HCT116 (cell line): ENCODE data around the gene SAMD1. TPM values are rescaled to one million over a fixed set of nuclear protein-coding genes. Genes with fewer than 3 reads are reported as not detected.
A peak's percentile ranks its signal among the peaks of the same experiment; 100 is the strongest.

Experiments
- ATAC-seq: fragments of 200-7000 bp; cut with Tn5 transposase; 2 replicates; pipeline ENCODE4 v1.9.1; 2020; ENCODE audit warnings: mild to moderate bottlenecking, moderate library complexity
- Bru-seq: library from RNA; stranded (reverse); fragments of 400-500 nt; gene quantifications from one replicate; lab custom pipeline; 2021; lab: Mats Ljungman, UMichigan
- BruChase-seq, 2 experiments: library from RNA; stranded (reverse); fragments of 400-500 nt; gene quantifications; one replicate each; lab custom pipeline; 2021; lab: Mats Ljungman, UMichigan
- BruUV-seq: library from RNA; stranded (reverse); fragments of 400-500 nt; replicated peaks from 2 replicates; lab custom pipeline; 2021; lab: Mats Ljungman, UMichigan
- CTCF ChIA-PET: fragments of 300-600 bp; sonication (Branson Sonifier 250); formaldehyde crosslinking; loops from one replicate; lab custom pipeline; 2021; ENCODE audit warnings: antibody characterized with exemption; lab: Charles Lee
- POLR2A ChIA-PET: fragments of 300-600, 350-600 bp; sonication (Branson Sonifier 250); formaldehyde crosslinking; loops from one replicate; lab custom pipeline; 2021; ENCODE audit warnings: antibody characterized with exemption; lab: Charles Lee
- RAD21 ChIA-PET, 2 experiments: fragments of 300-600 bp; sonication (Branson Sonifier 250); formaldehyde crosslinking; loops; one replicate each; lab custom pipeline; 2023; ENCODE audit warnings: low total read pairs in 2 of 2; ENCODE audit not compliant: uncharacterized antibody in 2 of 2, unreplicated experiment in 2 of 2, low non-redundant PET in 1 of 2; lab: Charles Lee
- DNase-seq: peaks from one replicate; pipeline ENCODE4 v3.0.0-alpha.2; 2010; ENCODE audit warnings: low read depth, low spot score
- H2AFZ ChIP-seq: fragments of 200-600 bp; shearing (Covaris generic), sonication (generic); 2 replicates; pipeline ENCODE4 v1.6.1; 2017; ENCODE audit warnings: low read depth, mixed run types, mixed read lengths, antibody characterized with exemption, low read length; ENCODE audit not compliant: poor library complexity, severe bottlenecking
- H3K27ac ChIP-seq: 2 replicates; pipeline ENCODE4 v1.5.1; 2012; ENCODE audit warnings: low read depth, low read length
- H3K27me3 ChIP-seq: fragments of 200-600 bp; sonication (generic); 2 replicates; pipeline ENCODE4 v1.6.1; 2016; ENCODE audit warnings: mixed run types, low read length, mixed read lengths; ENCODE audit not compliant: insufficient read depth
- H3K36me3 ChIP-seq, 2 experiments: fragments of 200-500 bp in 1 of 2; fragments of 200-600 bp in 1 of 2; sonication (Bioruptor generic) in 1 of 2; sonication (generic) in 1 of 2; 2 replicates each; pipeline versions ENCODE4 v1.5.1 to v1.6.1; 2014 to 2016; ENCODE audit warnings: low read length in 2 of 2, inconsistent platforms in 1 of 2, mixed read lengths in 1 of 2, mixed run types in 1 of 2; ENCODE audit not compliant: insufficient read depth in 2 of 2, control insufficient read depth in 1 of 2
- H3K4me1 ChIP-seq, 2 experiments: fragments of 200-600 bp in 1 of 2; sonication (generic) in 1 of 2; 2 replicates each; pipeline versions ENCODE4 v1.5.1 to v1.6.1; 2012 to 2017; ENCODE audit warnings: low read length in 2 of 2, inconsistent platforms in 1 of 2, mild to moderate bottlenecking in 1 of 2, mixed read lengths in 1 of 2, mixed run types in 1 of 2, moderate library complexity in 1 of 2; ENCODE audit not compliant: insufficient read depth in 2 of 2, control insufficient read depth in 1 of 2
- H3K4me2 ChIP-seq: fragments of 200-600 bp; sonication (generic); 2 replicates; pipeline ENCODE4 v1.6.1; 2017; ENCODE audit warnings: mixed run types, low read length, mixed read lengths
- H3K4me3 ChIP-seq, 2 experiments: fragments of 200-600 bp in 1 of 2; sonication (generic) in 1 of 2; replicated peaks in 1 of 2; 2 replicates each; pipeline ENCODE4 v1.5.1; 2011 to 2016; ENCODE audit warnings: low read length in 2 of 2, control low read depth in 1 of 2, low read depth in 1 of 2, mild to moderate bottlenecking in 1 of 2, mixed read lengths in 1 of 2, mixed run types in 1 of 2
- H3K79me2 ChIP-seq: fragments of 200-600 bp; sonication (generic); 2 replicates; pipeline ENCODE4 v1.6.1; 2017; ENCODE audit warnings: mild to moderate bottlenecking, mixed run types, low read length, moderate library complexity, mixed read lengths; ENCODE audit not compliant: insufficient read depth
- H3K9ac ChIP-seq: fragments of 200-600 bp; sonication (generic); 2 replicates; pipeline ENCODE4 v1.6.1; 2016; ENCODE audit warnings: low read length, mixed read lengths
- H3K9me2 ChIP-seq: fragments of 200-600 bp; sonication (generic), shearing (Covaris generic); 2 replicates; pipeline ENCODE4 v1.6.1; 2017; ENCODE audit warnings: mixed run types, mild to moderate bottlenecking, moderate library complexity; ENCODE audit not compliant: insufficient read depth
- H3K9me3 ChIP-seq, 2 experiments: fragments of 200-500 bp in 1 of 2; fragments of 200-600 bp in 1 of 2; sonication (Bioruptor generic) in 1 of 2; sonication (generic) in 1 of 2; 2 replicates each; pipeline ENCODE4 v1.6.1; 2014 to 2017; ENCODE audit warnings: low read length in 2 of 2, mixed read lengths in 2 of 2, inconsistent platforms in 1 of 2, low read depth in 1 of 2, mild to moderate bottlenecking in 1 of 2, mixed run types in 1 of 2, moderate library complexity in 1 of 2; ENCODE audit not compliant: control insufficient read depth in 1 of 2, insufficient read depth in 1 of 2
- H4K20me1 ChIP-seq: fragments of 200-600 bp; sonication (generic), shearing (Covaris generic); 2 replicates; pipeline ENCODE4 v1.6.1; 2017; ENCODE audit warnings: mixed run types, mild to moderate bottlenecking, moderate library complexity; ENCODE audit not compliant: insufficient read depth
- ELF1 ChIP-seq: IDR thresholded peaks from 2 replicates; pipeline ENCODE4 v1.6.1; 2012; ENCODE audit warnings: low read depth, borderline replicate concordance
- FOSL1 ChIP-seq: IDR thresholded peaks from 2 replicates; pipeline ENCODE4 v1.6.1; 2012; ENCODE audit warnings: low read depth
- intact Hi-C: fragments of 100-400 bp; cut with micrococcal nuclease; formaldehyde crosslinking; loops from 2 replicates; pipeline ENCODE4 v1.10.0; 2022
- long read RNA-seq: library from polyadenylated mRNA; unstranded; transcript quantifications from one replicate; pipeline ENCODE4 v2.0.0, GENCODE V29; 2021; ENCODE audit not compliant: unreplicated experiment
- polyA plus RNA-seq: library from polyadenylated mRNA; unstranded; fragments of >200 nt; gene quantifications from 2 replicates; pipeline ENCODE4 v1.2.1, GENCODE V29; 2012; ENCODE audit warnings: missing spikeins
- total RNA-seq: library from RNA; stranded (reverse); gene quantifications from one replicate; pipeline ENCODE4 v1.2.1, GENCODE V29; 2021; ENCODE audit not compliant: unreplicated experiment

SAMD1 gene
- total RNA-seq (62.9 TPM), Bru-seq, nascent RNA (percentile 48 among the genes with signal in this experiment), BruChase-seq, experiment 1, labeled RNA remaining after a 6-hour chase (percentile 84 among the genes with signal in this experiment), BruChase-seq, experiment 2, labeled RNA remaining after a 2-hour chase (percentile 62 among the genes with signal in this experiment)
- 36.9 and 39.2 TPM in 2 replicates for polyA plus RNA-seq
- long read RNA-seq, transcript SAMD1-202 (5 exons, 2,164 nt) = major isoform, 28 of 60 reads
- long read RNA-seq, partial matches to known transcripts = 5 of 60 reads
- long read RNA-seq, other reads (novel, unspliced or antisense) = 27 of 60 reads

DNA sequence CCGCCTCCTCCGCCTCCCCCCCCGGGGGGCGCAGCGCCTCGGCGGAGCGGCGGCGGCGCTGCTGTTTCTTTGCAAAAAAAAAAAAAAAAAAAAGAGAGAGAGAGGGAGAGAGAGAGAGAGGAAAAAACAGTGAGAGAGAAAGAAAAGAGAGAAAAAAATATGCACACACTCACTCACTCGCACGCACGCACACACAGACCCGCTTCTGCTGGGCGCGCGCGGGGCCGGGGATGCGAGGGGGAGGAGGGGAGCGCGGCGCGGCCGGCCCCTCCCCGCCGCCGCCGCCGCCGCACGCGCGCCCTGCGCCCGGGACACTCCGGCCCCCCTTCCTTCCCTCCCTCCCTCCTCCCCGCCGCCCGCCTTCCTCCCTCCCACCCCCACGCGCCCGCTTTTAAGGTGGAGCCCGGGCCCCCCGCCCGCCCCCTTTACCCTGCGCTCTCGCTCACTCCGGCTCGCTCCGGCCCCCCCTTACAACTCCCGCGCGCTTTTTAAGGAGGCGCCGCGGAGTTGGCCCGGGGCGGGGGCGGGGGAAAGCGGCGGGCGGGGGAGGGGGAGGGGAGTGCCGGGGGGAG lies at the start of gene SAMD1:
TSS of gene SAMD1 (minus strand) at position 243 of the 572 bp plus-strand sequence.
- H3K9me2 ChIP-seq = no peaks in the 10 kb centered on the region
- TF ChIP-seq ELF1 = no peak
- TF ChIP-seq, all 23 proteins: peak for 0
- Histone ChIP-seq H3K9ac (peak within 1 kb of the TSS; percentile 73), H3K27ac (peak within 1 kb of the TSS; percentile 83), H4K20me1 (no peaks in the 10 kb centered on the region), H3K79me2 (no peaks in the 10 kb centered on the region), H3K9me3 (peaks cover 3 to 7% of the 10 kb centered on the region in 2 experiments; a peak in 1 of 4 replicates), H2AFZ (no peak within 1 kb of the TSS), H3K4me1 (peaks cover 12 to 19% of the 10 kb centered on the region in 2 experiments), H3K27me3 (no peaks in the 10 kb centered on the region), H3K4me2 (peak within 1 kb of the TSS; percentile 91), H3K36me3 (peaks cover 0 to 3% of the 10 kb centered on the region in 2 experiments; a peak in 1 of 4 replicates), H3K4me3 (peak within 1 kb of the TSS; percentile 45 to 66)
- intact Hi-C loops = no loop called here
- ChIA-PET POLR2A (interaction anchor here (0.6 to 1.8 kb wide), 2 partner anchors 10 to 19 kb away, joined by 3 to 4 read pairs; no protein-coding TSS in a partner anchor), CTCF (interaction anchor here (1.4 kb wide), 1 partner anchor 19 kb away, joined by 3 read pairs; the partner anchor contains the start of gene MISP3), RAD21 (no interaction called here)
- BruUV-seq = no TSS peak
- peak; percentile 61 for ATAC-seq
- DNase-seq = peak; percentile 76

DNA sequence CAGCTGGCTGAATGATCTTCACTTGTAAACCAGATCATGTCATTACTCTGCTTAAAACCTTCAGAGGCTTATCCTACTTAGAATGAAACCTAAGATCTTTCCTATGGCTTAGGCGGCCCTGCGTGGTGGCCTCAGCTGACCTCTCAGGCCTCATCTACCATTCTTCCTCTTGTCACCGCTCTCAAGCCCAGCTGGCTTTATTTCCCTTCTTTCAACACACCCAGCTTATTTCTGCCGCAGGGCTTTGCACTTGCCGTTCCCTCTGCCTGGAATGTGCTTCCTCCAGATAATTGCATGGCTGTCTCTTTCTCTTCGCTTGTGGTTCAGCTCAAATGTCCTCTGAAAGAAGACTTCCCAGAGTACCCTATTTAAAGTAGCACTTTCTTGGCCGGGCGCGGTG lies 49.4 kb upstream of the SAMD1 start:
- DNase-seq (no peak), ATAC-seq (no peak)
- Histone ChIP-seq H3K79me2 (peaks cover 19% of the 10 kb centered on the region), H3K27ac (no peak overlapping the region), H2AFZ (no peak overlapping the region), H3K27me3 (no peaks in the 10 kb centered on the region), H4K20me1 (no peaks in the 10 kb centered on the region), H3K4me2 (no peak overlapping the region), H3K9ac (no peak overlapping the region), H3K9me3 (no peaks in the 10 kb centered on the region), H3K4me3 (no peak overlapping the region), H3K4me1 (peaks cover 13 to 26% of the 10 kb centered on the region in 2 experiments)
- intact Hi-C loops = loop anchor here (5.0 kb wide), 3 partner anchors 267 to 347 kb away; no protein-coding TSS in a partner anchor
- CTCF ChIA-PET = interaction anchor here (0.8 kb wide), 1 partner anchor 9 kb away, joined by 4 read pairs; no protein-coding TSS in a partner anchor
- RAD21 ChIA-PET = no interaction called here
- BruUV-seq = no TSS peak
- no peak for TF ChIP-seq FOSL1
- TF ChIP-seq, all 23 proteins: peak for 0
- no peaks in the 10 kb centered on the region for H3K9me2 ChIP-seq
- H3K36me3 ChIP-seq = no peaks in the 10 kb centered on the region
- POLR2A ChIA-PET = interaction anchor here (0.7 kb wide), 1 partner anchor 10 kb away, joined by 3 read pairs; no protein-coding TSS in a partner anchor
